Activated naive CD8-positive, alpha-beta T cell treated with anti-CD3 and anti-CD28 coated beads, Interleukin-2, amount 50 U/mL, for 16 hours (primary cell): Measurements from ENCODE around the gene SDHAF3.
"Not testable (repeated sequence)": the region's sequence is repeated elsewhere in the genome, so short reads cannot be mapped to it uniquely, and the experiment has no call there.

Source experiments
- DNase-seq: peaks from one replicate; pipeline ENCODE4 v3.0.0-alpha.2; 2020; ENCODE audit warnings: low read depth, low spot score

Gene SDHAF3

DNA sequence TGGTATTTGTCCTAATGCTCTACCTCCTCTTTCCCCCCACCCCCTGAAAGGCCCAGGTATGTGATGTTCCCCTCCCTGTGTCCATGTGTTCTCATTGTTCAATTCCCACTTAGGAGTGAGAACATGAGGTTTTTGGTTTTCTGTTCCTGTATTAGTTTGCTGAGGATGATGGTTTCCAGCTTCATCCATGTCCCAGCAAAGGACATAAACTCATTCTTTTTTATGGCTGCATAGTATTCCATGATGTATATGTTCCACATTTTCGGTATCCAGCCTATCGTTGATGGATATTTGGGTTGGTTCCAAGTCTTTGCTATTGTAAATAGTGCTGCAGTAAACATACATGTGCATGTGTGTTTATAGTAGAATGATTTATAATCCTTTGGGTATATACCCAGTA is 5.6 kb downstream of the SDHAF3 start:
- not testable (repeated sequence) for DNase-seq

DNA sequence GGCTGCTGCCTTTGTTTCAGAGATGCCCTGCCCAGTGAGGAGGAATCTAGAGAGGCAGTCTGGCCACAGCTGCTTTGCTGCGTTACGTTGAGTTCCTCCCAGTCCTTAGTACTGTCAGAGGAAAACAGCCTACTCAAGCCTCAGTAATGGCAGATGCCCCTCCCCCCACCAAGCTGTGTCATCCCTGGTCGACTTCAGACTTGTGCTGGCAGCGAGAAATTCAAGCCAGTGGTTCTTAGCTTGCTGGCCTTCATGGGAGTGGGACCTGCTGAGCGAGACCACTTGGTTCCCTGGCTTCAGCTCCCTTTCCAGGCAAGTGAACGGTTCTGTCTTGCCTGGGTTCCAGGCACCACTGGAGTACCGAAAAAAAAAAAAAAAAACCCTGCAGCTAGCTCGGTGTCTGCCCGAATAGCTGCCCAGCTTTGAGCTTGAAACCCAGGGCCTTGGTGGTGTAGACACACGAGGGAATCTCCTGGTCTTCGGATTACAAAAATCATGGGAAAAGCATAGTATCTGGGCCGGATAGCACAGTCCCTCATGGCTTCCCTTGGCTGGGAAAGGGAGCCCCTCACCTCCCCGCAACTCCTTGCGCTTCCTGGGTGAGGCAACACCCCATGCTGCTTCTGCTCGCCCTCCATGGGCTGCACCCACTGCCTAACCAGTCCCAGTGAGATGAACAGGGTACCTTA is 9.1 kb downstream of the SDHAF3 start:
- DNase-seq = no peak

DNA sequence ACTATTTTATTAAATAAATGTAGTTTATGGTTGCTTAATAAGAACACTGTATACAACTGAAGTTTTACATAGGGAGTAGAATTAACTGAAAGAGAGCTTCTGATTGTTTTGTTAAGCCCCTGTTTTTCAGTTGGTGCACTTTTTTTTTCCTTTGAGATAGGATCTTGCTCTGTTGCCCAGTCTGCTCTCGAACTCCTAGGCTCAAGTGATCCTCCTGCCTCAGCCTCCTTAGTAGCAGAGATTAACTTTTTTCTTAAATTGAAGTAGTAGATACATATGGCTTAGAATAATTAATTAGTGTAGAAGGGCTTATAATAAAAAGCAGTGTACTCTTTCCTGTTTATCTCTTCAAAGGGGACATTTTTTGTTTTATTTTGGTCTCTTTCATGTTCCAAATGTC is 11.2 kb downstream of the SDHAF3 start:
- no peak for DNase-seq

DNA sequence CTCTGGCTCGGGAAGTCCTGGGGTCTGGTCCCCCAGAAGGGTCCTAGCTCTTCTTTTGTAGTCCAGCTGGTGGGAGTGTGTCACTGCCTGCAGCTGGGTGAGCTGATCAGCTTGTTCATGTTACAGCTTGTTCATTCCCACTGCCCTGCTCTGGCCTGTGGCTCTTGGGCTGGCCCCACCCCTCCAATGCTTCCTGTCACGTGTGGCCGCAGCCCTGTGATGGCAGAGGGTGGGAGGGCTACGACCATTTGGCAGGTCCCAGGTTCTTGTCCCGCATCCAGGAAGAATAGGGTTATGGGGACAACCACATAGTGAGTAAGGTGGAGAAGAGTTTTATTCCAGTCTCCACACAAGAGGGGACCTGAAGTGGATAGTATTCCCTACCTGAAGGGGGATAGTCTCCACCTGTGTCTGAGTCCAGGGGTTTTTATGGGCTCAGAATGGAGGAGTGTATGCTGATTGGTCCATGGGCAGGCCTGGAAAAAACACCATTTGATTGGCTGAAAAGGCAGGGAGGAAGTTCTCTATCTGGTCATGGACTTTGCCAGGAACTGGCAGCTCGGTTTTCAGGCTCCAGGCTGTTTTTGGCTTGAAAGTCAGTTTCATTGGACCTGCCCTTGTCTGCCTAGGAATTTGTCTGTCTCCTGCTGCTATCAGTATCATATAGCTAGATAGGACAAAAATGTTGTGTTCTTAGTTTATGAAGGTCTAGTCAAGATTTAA is 13.1 kb downstream of the SDHAF3 start:
- no peak for DNase-seq

DNA sequence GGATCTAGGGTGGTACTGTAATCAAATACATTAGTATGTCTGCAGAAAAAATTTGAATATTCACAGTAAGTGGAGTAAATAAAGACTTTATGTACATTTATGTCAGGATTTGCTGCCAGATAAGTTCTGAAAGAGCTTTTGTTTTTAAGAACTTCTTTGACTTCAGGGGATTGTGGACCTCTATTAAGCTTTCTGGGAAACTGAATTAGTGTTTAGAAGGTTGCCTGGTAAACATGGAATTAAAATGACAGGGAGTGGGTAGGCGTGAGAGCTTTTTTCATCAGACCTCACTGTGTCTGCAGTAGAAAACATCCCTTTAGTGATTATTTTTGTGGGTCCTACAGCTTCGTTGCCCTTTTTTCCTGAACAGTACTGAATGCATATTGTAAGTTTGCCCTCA is 15.7 kb downstream of the SDHAF3 start:
- no peak for DNase-seq

DNA sequence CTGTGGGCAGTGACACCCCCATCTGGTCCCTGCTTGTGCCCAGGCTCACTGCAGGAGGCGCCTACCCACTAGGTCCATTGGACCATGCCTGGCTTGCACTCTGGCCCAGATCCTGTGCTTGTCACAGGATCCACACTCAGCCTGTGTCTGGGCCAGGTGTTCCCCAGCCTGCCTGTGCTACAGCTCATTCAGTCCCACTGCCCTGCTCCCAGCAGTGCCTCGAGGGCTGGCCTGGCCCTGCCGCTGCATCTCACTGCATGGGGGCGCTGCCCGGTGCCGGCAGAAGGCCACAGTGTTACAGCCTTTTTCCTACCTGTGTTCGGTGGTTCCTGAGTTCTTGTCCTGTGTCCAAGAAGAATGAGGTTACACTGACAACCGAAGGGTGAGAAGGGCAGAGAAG is 21.3 kb downstream of the SDHAF3 start:
- DNase-seq = no peak

DNA sequence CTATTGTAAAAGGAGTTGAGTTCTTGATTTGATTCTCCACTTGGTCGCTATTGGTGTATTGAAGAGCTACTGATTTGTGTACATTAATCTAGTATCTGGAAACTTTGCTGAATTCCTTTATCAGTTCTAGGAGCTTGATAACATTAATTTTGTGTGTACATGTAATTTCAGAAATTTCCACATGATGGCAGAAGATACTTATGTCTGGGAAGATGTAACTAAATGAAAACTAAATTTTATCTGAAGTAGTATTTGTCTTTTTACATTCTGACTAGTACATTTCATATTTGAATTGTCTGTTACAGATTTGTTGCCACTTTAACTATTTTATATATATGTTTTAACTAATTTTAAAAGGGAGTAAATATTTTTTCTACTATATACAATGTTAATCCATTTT is 27.6 kb downstream of the SDHAF3 start:
- no peak for DNase-seq

DNA sequence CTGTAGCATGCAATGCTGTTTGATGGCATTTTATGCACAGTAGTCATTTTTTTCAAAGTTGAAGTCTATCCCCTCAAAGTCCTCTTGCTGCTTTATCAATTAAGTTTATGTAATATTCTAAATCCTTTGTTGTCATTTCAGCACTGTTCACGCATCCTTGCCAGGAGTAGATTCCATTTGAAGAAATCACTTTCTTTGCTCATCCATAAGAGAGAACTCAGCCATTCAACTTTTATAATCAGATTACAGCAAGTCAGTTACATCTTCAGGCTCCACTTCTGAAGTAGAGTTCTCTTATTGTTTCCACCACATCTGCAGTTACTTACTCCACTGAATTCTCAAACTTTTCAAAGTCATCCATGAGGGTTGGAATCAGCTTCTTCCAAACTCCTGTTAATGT is 32.3 kb downstream of the SDHAF3 start:
- no peak for DNase-seq

DNA sequence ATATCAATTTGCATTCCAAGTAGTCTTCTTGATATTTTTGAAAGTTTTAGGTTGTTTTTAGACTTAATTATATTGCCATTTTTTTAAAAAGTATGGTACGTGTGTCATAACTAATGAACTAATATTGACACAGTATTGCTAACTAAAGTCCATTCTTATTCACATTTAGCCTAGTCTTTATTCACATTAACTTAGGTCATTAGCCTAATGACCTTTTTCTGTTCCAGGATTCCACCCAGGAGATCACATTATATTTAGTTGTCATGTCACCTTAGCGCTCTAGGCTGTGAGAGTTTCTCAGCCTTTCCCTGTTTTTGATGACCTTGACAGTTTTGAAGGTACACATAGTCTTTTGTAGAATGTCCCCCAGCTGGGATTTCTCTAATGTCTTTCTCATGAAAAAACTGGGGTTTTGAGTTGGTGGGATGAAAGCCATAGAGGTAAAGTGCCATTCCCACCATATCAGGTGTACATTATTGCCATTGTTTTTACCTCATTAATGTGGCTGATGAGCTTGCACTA is 38.5 kb downstream of the SDHAF3 start:
- DNase-seq = no peak

DNA sequence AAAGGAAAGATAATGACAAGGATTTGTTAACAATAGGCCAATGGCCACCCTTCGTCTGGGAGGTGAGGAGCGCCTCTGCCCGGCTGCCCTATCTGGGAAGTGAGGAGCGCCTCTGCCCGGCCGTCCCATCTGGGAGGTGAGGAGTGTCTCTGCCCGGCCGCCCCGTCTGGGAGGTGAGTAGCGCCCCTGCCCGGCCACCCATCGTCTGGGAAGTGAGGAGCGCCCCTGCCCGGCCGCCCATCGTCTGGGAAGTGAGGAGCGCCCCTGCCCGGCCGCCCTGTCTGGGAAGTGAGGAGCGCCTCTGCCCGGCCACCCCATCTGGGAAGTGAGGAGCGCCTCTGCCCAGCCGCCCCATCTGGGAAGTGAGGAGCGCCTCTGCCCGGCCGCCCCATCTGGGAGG is 42.5 kb downstream of the SDHAF3 start:
- not testable (repeated sequence) for DNase-seq

DNA sequence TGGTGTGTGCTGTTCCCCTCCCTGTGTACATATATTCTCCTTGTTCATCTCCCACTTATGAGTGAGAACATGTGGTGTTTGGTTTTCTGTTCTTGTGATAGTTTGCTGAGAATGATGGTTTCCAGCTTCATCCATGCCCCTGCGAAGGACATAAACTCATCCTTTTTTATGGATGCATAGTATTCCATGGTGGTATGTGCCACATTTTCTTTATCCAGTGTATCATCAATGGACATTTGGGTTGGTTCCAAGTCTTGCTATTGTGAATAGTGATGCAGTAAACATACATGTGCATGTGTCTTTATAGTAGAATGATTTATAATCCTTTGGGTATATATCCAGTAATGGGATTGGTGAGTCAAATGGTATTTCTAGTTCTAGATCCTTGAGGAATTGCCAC is 44.1 kb downstream of the SDHAF3 start:
- not testable (repeated sequence) for DNase-seq

DNA sequence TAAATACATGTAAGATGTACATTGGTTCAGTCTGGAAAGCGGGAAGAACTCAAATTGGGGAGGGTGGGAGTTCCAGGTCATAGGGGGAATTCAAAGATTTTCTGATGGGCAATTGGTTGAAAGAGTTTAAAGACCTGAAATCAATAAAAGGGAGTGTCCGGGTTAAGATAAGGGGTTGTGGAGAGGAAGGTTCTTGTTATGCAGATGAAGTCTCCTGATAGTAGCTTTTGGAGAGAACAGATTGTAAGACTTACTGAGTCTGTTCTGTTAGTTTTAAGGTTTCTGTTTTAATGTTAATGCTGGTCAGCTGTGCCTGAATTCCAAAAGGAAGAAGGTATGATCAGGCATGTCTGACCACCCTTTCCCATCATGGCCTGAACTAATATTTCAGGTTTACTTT is 48.8 kb downstream of the SDHAF3 start:
- DNase-seq = no peak

DNA sequence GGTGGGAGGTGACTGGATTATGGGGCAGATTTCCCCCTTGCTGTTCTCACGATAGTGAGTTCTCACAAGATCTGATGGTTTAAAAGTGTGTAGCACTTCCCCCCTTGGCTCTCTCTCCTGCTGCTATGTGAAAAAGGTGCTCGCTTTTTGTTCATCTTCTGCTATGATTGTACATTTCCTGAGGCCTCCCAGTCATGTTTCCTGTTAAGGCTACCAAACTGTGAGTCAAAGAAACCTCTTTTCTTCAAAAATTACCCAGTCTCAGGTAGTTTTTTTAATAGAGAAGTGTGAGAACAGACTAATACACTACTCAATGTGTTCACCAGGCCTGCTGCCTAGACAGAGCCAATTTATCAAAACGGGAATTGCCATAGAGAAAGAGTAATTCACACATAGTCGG is 49.7 kb downstream of the SDHAF3 start:
- no peak for DNase-seq

DNA sequence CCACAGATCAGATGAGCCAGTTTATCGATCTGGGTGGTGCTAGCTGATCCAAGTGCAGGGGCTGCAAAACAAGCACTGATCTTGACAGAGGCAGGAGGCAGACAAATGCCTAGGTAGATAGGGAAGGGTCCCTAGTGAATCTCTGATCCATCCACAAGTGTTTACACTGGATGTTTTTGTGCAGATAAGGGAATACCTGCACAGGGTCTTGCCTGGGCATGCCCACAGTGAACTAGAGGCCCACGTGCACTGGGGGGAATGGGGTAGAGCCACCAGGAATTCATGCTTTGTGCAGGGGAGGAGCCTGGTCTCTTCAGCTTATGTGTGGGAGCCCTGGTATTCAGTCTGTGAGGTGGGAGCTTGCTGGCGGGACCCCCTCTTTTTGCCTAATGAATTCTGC is 50.3 kb downstream of the SDHAF3 start:
- no peak for DNase-seq

DNA sequence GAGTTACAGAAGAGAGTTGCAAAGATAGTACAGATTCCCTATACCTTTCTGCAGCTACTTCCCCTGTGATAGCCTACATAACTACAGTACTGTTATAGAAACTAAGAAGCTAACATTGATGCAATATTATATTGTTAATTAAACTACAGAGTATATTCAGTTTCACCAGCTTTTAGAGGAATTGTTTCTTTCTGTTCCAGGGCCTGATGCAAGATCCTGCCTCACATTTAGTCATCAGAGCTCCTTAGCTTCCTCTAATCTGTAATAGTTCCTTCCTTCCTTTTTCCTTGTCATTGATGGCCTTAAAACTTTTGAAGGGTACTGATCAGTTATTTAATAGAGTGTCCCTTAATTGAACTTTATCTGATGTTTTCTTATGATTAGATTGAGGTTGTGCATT is 56.8 kb downstream of the SDHAF3 start:
- DNase-seq = no peak

DNA sequence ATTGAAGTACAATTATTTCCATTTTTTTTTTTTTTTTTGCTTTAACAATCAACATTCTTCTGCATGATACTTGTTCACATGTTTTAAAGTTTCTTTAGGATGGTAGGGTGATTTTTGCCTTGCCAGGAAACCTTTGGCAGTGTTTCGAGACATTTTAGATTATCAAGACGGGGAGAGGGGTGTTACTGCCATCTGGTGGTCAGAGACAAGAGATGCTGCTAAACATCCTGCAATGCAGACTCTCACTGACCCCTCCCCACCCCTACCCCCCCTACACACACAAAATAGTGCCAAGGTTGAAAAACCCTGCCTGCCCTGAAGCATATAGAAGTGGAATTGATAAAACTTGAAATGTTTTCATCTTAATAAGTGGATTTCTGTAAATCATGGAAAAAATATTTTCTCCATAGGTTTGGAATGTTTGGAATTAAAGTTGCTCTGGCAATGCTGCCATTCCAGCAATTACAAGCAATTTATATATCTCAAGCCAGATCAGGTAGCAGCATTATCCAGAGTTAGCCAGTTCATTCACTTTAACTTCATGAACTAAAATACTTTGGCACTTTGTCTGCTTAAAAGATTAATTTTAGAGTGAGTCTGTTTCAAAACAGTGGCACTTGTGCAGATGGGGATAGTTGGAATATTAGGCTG is 62.1 kb downstream of the SDHAF3 start:
- DNase-seq = no peak

DNA sequence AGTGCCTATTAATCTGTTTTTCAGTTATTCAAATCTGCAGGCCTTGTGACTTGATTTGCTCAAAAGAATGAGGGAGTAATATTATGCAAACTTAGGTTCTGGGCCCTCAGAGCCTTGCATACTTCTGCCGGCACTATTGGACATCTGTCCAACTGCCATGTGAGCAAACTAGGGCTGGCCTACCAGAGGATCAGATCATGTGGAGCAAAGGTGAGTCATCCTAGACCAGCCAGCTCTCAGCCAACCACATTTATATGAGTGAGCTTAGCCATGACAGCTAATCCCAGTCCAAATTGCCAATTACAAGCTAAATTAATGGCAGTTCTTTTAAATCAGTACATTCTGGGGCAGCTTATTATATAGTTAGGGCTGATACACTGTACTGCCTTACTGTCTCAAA is 69.6 kb downstream of the SDHAF3 start:
- no peak for DNase-seq

DNA sequence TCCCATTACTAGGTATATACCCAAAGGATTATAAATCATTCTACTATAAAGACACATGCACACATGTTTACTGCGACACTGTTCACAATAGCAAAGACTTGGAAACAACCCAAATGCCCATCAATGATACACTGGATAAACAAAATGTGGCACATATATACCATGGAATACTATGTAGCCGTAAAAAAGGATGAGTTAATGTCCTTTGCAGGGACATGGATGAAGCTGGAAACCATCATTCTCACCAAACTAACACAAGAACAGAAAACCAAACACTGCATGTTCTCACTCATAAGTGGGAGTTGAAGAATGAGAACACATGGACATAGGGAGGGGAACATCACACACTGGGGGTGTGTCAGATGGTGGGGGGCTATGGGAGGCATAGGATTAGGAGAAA is 78.7 kb downstream of the SDHAF3 start:
- not testable (repeated sequence) for DNase-seq

DNA sequence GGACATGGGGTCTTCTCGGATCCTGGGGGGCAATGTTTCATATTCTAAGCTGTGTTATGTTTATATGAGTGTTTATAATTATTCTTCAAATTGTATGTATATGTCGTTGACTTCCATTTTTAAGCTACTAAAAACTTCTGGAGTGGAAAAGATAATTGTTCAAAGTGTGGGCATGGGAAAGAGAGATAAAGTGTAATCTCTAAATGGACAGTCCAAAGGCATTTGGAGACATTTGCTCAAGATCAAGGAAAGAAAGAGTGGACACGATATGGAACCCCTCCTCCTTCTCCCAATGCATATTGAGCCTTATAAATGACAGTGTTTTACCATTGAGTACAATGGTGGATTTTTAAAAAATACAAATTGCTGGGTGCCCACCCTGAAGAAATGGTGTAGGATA is 81.1 kb downstream of the SDHAF3 start:
- no peak for DNase-seq

DNA sequence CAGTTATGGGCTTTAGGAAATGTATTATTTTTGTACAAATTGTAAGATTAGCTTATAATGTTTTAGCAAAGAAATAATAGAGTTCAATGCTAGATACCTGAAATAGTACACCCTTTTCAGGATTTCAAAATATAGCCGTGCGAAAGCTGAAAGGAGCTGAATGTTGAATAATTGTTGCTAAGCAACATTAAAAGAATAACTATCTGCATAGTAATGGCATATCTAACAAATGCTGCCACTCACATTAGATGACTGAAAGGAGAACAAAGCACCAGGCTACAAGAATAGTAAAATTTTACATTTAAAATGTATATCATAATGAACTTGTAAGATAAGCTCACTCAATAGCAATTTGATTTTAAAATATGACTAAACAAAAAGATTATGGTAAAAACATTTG is 82.5 kb downstream of the SDHAF3 start:
- no peak for DNase-seq

DNA sequence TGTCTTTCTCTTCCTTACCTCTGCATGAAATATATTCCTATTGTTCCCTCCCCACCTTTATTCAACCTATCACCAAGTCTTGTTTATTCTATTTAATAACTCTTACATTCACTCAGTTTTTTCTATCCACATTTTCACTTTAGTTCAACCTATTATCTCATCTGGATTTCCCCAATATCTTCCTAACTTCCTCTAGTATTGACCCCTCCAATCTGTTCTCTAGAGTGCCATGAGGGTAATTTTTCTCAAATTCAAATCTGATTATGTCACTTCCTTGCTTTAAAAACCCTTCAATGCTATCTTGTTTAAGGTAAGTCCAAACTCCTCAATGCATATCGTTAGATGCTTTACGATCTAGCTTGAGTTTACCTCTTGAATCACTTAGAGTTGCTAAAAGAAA is 86.5 kb downstream of the SDHAF3 start:
- no peak for DNase-seq

DNA sequence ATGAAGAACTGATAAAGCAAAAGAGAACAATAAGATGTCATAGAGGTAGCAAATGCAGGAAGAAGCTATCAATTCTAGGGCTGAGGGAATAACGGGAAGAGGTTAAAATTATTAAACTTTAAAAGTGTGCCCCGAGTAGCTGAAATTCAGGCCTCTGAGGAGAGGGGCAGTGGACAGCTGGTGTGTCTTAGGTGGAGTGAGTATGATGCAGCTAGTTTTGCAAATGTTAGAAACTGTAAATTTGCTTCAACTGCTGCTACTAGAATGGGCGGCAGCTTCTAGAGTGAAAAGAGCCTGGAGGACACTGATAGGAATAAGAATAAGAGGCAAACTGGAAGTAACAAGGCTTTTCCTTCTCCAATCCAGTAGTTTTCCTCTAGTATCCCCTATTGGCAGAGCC is 87.3 kb downstream of the SDHAF3 start:
- no peak for DNase-seq

DNA sequence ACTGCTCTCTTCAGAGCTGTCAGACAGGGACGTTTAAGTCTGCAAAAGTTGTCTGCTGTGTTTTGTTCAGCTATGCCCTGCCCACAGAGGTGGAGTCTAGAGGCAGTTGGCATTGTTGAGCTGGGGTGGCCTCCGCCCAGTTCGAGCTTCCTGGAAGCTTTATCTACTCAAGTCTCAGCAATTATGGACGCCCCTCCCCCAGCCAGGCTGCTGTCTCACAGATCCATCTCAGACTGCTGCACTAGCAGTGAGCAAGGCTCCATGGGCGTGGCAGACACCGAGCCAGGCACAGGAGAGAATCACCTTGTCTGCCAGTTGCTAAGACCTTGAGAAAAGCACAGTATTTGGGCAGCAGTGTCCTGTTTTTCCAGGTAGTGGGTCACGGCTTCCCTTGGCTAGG is 98.1 kb downstream of the SDHAF3 start:
- DNase-seq = no peak
